ENCODE measurements around the gene CDCA7L. TPM values are rescaled to one million over a fixed set of nuclear protein-coding genes. Genes with fewer than 3 reads are reported as not detected.
"Not testable (repeated sequence)": the region's sequence is repeated elsewhere in the genome, so short reads cannot be mapped to it uniquely, and the experiment has no call there.

The CDCA7L gene
- total RNA-seq, 1 experiment from 2014 or later = 54.8 TPM

DNA sequence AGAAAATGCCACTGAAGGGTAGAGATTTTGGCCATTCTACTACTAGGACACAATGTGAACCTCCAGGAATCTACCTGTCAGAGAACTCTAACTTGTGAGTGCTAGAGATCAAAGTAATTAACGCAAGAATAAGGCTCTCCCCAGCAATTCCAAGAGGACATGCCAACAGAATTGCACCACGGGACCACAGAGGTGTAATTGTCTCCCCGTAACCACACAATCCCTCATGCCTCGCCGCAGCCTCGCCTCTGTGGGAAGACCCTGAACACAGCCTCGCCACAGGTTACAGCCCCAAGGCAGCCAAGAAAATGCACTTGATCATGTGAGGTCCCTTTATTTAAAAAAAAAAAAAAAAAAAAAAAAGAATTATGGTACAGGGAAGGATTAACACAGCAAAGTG is 29.5 kb downstream of the CDCA7L start:
- DNase-seq (ENCODE audit: low read depth) = no peak
- in situ Hi-C loops (cut with HindIII; ENCODE audit: low pct_unique_long_range_greater_than_20kb, low sequenced_read_pairs) = no loop called here

- in situ Hi-C loops (cut with HindIII; ENCODE audit: low pct_unique_long_range_greater_than_20kb, low sequenced_read_pairs) = no loop called here
- DNase-seq (ENCODE audit: low read depth) = no peak
Measured at GRCh38 chr7:21915140-21915539, 30.6 kb downstream of the CDCA7L start.

- DNase-seq (ENCODE audit: low read depth) = no peak
- in situ Hi-C loops (cut with HindIII; ENCODE audit: low pct_unique_long_range_greater_than_20kb, low sequenced_read_pairs) = no loop called here
Measured at GRCh38 chr7:21914671-21915070, 31.0 kb downstream of the CDCA7L start.

DNA sequence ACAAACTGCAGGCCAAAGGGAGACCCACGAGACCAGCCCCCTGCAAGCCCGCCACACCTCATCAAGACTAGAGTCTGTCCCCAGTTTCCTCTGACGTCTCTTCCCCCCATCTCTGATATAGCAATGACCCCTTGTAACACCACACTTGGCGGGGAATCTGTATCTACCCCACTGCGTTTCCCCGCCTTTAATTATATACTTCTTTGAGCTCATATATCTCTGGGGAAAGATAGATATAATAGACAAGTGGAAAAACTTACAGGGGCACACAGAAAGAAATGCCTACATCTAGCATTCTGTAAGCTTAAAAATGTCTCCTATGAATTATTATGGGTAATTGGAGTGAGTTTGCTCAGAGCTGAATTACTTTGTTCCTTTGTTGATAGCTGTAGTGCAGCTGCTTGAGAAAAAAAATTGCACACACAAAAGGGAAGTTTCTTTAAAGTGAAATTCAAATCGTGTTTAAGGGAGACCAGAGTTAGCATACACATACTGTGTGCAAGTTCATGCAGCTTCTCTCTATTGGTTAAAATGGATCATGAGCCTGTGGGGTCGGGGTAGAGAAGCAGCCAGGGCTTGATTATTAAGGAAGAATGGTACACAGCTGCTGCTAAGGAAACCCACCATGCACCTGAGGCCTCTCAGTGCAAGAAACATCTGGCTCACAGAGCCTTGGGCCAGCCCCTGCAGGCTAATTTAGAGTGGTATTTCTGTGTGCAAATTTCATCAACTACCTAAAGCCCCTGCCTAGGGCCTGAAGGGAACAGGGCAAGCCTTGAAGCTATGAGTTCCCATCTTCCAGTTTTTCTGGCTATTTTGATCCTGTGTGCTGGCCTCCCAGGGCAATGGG is 32.5 kb downstream of the CDCA7L start:
- in situ Hi-C loops (cut with HindIII; ENCODE audit: low pct_unique_long_range_greater_than_20kb, low sequenced_read_pairs) = no loop called here
- DNase-seq (ENCODE audit: low read depth) = no peak

DNA sequence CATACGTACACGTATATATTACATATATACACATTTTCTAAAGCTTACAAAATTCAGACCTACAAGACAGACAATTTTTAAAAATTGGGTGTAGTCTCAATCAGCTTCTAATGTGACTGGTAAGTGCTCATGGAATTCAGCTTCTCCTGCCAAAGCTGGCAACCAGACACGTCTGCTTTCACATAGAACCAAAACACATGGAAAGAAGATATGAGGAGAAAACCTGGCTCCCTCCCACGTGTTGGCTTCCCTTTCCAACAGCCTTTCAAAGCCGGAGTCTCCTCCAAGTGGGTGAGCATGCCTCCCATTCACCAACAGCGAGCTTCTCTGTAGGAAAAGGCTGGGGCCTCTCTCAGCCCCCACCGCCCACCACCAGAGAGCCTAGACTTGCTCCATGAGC is 33.4 kb downstream of the CDCA7L start:
- no peak for DNase-seq (ENCODE audit: low read depth)

GRCh38 chr7:21911341-21911875 is 34.3 kb downstream of the CDCA7L start:
- no peak for DNase-seq (ENCODE audit: low read depth)
- in situ Hi-C loops (cut with HindIII; ENCODE audit: low pct_unique_long_range_greater_than_20kb, low sequenced_read_pairs) = no loop called here

More for the DNA sequence above, 33.4 kb downstream of the CDCA7L start:
- in situ Hi-C loops (cut with HindIII; ENCODE audit: low pct_unique_long_range_greater_than_20kb, low sequenced_read_pairs) = no loop called here

DNA sequence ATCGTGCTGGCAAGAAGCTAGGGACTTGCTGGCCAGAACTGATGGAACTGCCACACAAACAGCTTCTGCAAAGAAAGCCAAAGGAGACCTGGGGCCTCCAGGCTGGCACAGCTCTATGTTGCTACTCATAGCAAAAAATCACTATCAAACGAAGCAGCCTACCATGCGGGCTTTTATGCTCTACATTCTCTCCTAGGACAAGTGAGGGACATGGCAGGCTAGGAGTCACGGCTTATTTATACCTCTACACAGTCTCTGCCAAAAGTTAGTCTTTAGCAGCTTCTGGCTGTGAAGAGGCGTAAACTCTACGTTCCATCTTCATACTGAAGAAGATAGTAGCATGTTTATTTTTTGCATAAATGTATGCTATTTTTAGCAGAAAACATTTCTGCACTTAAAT is 35.4 kb downstream of the CDCA7L start:
- in situ Hi-C loops (cut with HindIII; ENCODE audit: low pct_unique_long_range_greater_than_20kb, low sequenced_read_pairs) = no loop called here
- no peak for DNase-seq (ENCODE audit: low read depth)

DNA sequence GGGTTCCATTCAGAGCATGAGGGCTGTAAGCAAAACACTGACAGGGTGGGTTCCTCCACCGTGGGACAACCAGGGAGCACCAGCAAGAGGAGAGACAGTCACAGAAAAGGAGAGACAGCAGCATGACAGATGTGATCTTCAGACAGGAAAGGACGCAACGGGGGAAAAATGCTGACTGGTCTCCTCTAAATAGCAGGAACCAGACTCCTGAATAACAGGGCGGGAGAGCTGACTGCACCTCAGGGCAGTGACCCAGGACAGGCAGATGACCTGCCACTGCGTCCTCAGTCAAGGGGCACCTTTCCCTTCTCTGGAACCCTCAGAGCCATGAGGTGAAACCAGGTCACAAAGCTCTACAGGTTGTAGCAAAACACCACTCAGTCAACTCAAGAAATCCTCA is 37.0 kb downstream of the CDCA7L start:
- no peak for DNase-seq (ENCODE audit: low read depth)
- in situ Hi-C loops (cut with HindIII; ENCODE audit: low pct_unique_long_range_greater_than_20kb, low sequenced_read_pairs) = no loop called here

GRCh38 chr7:21903020-21903786 is 42.5 kb downstream of the CDCA7L start:
- no peak for DNase-seq (ENCODE audit: low read depth)
- in situ Hi-C loops (cut with HindIII; ENCODE audit: low pct_unique_long_range_greater_than_20kb, low sequenced_read_pairs) = no loop called here

DNA sequence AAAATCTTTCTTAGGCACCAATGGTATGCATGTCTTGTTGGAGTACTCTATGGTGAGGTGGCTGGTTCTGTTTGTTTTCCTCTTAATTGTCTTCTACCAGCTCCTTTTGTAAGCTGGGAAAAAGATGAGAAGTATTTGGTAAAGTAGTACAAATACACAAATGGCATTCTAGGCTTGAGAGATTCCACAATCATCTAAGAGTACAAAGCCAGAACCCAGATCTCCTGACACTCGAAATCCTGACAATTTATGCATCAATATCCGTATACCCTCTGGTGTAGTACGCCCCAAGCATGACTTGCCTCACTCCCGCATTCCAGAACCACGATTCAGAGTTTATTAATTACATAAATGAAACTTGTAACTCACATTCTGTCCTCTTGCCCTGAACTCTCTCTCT is 43.5 kb downstream of the CDCA7L start:
- in situ Hi-C loops (cut with HindIII; ENCODE audit: low pct_unique_long_range_greater_than_20kb, low sequenced_read_pairs) = no loop called here
- DNase-seq (ENCODE audit: low read depth) = no peak

GRCh38 chr7:21898265-21898930 is 47.3 kb downstream of the CDCA7L start:
- no peak for DNase-seq (ENCODE audit: low read depth)
- in situ Hi-C loops (cut with HindIII; ENCODE audit: low pct_unique_long_range_greater_than_20kb, low sequenced_read_pairs) = no loop called here

GRCh38 chr7:21893401-21893800 is 52.3 kb downstream of the CDCA7L start:
- in situ Hi-C loops (cut with HindIII; ENCODE audit: low pct_unique_long_range_greater_than_20kb, low sequenced_read_pairs) = no loop called here
- no peak for DNase-seq (ENCODE audit: low read depth)

DNA sequence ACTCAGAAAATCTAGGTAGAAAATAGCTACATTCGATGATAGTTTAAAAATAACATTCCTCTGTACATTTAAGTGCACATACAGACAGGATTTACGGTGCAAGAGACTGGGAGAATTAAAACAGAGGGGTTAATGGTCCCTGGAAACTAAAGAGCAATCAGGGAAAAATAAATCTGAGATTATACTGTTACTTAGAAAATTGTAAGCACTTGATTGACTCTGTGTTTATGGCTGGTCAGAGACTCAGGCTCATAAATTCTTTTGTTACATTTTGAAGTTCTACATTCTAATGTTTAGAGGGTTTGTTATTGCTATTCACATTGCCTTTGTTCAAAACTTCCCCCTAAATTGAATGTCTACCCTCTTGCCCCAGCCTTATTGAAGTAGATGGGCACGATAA is 54.4 kb downstream of the CDCA7L start:
- in situ Hi-C loops (cut with HindIII; ENCODE audit: low pct_unique_long_range_greater_than_20kb, low sequenced_read_pairs) = no loop called here
- DNase-seq (ENCODE audit: low read depth) = no peak

- in situ Hi-C loops (cut with HindIII; ENCODE audit: low pct_unique_long_range_greater_than_20kb, low sequenced_read_pairs) = no loop called here
- DNase-seq (ENCODE audit: low read depth) = no peak
Measured at GRCh38 chr7:21887779-21888178, 57.9 kb downstream of the CDCA7L start.

DNA sequence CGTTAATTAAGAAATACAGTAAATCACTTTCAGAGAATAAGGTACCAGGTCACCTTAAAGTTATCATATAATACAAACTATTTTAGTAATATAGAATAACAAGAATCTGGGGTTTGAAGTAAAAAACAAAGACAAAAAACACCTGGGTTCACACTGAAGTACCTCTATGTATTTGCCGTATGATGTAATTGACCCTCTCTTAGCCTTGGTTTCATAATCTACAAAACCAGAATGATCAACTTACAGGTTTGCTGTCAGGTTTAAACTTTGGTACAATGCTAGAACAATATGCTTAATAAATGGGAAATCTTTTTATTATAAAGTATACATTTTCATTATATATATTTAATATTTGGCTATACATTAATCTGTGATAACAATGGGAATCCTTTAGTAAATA is 58.3 kb downstream of the CDCA7L start:
- in situ Hi-C loops (cut with HindIII; ENCODE audit: low pct_unique_long_range_greater_than_20kb, low sequenced_read_pairs) = no loop called here
- no peak for DNase-seq (ENCODE audit: low read depth)

- in situ Hi-C loops (cut with HindIII; ENCODE audit: low pct_unique_long_range_greater_than_20kb, low sequenced_read_pairs) = no loop called here
- no peak for DNase-seq (ENCODE audit: low read depth)
Measured at GRCh38 chr7:21886396-21886795, 59.3 kb downstream of the CDCA7L start.

DNA sequence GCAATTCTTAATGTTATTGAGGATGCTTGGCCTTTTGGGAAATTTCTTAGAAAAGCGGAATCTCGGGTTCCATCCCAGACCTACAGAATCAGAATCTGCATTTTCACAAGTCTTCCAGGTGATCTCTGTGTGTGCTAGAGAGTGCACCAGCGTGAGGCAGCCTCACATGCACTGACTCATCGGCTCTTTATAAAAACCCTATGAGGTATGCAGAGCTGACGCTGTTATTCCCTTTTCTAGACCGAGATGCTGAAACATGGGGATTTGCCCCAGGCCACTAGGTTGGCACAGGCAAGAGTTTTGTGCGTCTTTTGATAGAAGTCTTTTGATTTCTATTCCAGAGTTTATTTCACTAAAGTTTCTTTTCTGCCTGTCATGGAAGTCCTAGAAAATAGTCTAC is 61.2 kb downstream of the CDCA7L start:
- no peak for DNase-seq (ENCODE audit: low read depth)
- in situ Hi-C loops (cut with HindIII; ENCODE audit: low pct_unique_long_range_greater_than_20kb, low sequenced_read_pairs) = no loop called here

DNA sequence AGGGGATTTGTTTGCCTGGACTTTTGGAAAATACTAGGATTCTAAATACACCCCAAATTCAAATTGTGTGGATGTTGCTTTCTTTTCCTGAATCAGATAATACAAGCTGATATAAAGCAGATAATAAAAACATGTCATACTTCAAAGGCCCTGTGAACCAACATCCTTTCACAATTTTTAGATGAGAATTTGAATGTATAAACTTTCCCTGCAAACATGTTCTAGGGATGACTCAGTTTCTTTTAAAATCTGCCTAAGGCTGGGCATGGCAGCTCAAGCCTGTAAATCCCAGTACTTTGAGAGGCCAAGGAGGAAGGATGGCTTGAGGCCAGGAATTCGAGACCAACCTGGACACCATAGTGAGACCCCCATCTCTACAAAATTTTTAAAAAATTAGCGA is 62.2 kb downstream of the CDCA7L start:
- in situ Hi-C loops (cut with HindIII; ENCODE audit: low pct_unique_long_range_greater_than_20kb, low sequenced_read_pairs); DNase-seq (ENCODE audit: low read depth): not testable (repeated sequence)

GRCh38 chr7:21883069-21883468 is 62.6 kb downstream of the CDCA7L start:
- in situ Hi-C loops (cut with HindIII; ENCODE audit: low pct_unique_long_range_greater_than_20kb, low sequenced_read_pairs) = no loop called here
- no peak for DNase-seq (ENCODE audit: low read depth)

All from Caki2 (cell line).